GM10847 (cell line): Measurements from ENCODE around the gene AMBRA1.

ENCODE experiments used
- POLR2A ChIP-seq: IDR thresholded peaks from 2 replicates; pipeline ENCODE4 v1.6.1; 2011; ENCODE audit not compliant: insufficient read length; ENCODE audit errors: extremely low read depth

Gene AMBRA1, protein sequence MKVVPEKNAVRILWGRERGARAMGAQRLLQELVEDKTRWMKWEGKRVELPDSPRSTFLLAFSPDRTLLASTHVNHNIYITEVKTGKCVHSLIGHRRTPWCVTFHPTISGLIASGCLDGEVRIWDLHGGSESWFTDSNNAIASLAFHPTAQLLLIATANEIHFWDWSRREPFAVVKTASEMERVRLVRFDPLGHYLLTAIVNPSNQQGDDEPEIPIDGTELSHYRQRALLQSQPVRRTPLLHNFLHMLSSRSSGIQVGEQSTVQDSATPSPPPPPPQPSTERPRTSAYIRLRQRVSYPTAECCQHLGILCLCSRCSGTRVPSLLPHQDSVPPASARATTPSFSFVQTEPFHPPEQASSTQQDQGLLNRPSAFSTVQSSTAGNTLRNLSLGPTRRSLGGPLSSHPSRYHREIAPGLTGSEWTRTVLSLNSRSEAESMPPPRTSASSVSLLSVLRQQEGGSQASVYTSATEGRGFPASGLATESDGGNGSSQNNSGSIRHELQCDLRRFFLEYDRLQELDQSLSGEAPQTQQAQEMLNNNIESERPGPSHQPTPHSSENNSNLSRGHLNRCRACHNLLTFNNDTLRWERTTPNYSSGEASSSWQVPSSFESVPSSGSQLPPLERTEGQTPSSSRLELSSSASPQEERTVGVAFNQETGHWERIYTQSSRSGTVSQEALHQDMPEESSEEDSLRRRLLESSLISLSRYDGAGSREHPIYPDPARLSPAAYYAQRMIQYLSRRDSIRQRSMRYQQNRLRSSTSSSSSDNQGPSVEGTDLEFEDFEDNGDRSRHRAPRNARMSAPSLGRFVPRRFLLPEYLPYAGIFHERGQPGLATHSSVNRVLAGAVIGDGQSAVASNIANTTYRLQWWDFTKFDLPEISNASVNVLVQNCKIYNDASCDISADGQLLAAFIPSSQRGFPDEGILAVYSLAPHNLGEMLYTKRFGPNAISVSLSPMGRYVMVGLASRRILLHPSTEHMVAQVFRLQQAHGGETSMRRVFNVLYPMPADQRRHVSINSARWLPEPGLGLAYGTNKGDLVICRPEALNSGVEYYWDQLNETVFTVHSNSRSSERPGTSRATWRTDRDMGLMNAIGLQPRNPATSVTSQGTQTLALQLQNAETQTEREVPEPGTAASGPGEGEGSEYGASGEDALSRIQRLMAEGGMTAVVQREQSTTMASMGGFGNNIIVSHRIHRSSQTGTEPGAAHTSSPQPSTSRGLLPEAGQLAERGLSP (N-terminal part only)

DNA sequence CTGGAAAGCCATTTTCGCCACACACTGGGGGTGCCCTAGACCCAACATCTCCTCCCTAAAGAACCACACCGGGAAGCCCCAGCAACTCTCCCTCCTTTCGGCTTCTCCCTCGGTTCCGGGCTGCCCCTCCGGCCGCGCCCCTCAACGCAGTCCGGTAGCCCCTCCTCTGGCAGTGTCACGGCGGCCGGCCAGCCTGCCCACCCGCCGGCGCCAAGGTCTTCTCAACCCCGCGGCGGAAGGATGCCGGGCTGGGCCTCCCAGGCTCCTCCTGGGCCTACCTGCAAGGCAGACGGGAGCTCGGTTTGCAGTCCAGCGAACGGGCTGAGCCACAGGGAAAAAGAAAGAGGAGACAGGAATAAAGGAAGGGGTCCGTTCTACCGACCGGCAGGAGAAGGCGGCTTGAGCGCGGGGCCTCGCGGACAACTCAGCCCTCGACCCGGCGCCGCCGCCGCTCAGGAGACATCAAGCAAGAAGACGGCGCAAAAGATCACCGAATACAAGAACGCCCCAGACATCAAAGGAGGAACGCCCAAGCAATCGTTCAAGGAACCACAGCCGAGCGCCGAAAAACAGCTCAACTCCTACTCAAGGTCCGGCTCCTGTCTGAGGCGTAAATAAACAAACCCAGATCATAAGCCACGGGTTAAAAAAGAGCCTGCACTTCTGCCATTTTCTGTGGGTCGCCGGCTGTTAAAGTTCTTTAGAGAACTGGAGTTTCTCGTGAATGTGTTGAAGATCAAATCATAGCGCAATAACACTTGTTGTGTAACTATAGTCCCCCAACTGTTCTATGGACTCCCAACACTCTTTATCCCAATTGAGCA is at the start of gene AMBRA1:
AMBRA1 (minus strand) TSS at position 474 of the 824 bp plus-strand sequence. CDS start 45,643 bp downstream, outside the sequence.
- TF ChIP-seq POLR2A, result peak; percentile 32

- TF ChIP-seq POLR2A, result no peak
Observed at GRCh38 chr11:46643531-46643930, 49.7 kb upstream of the AMBRA1 start.

GRCh38 chr11:46642627-46643335 is 49.0 kb upstream of the AMBRA1 start:
- TF ChIP-seq POLR2A, result no peak

GRCh38 chr11:46641639-46642038 is 47.8 kb upstream of the AMBRA1 start:
- no peak for TF ChIP-seq POLR2A

DNA sequence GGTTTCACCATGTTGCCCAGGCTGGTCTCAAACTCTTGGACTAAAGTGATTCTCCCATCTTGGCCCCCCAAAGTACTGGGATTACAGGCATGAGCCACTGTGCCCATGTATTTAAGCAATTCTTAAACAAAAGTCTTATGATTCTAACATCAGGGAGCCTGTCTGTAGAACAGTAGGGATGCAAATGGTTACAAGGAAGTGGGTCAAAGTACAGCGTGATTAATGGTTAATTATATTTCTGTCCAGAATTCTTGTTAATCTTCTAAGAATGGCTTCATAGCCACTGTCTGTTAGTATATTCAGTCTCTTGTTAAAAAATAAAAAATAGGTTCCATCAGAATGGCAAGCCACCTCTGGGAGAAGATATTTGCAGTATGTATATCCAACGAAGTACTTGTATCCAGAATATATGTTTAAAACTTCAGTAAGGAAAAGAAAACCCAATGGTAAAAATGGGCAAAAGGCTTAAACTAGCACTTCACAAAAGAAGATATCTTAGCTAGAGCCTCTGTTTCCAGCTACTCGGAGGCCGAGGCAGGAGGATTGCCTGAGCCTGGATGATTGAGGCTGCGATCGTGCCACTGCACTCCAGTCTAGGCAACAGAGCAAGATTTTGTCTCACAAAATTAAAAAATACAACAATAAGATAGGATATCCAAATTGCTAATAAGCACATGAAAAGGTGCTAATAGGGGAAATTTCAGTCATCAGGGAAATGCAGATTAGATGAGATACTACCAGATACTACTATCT is 46.4 kb upstream of the AMBRA1 start:
- TF ChIP-seq POLR2A, result no peak

DNA sequence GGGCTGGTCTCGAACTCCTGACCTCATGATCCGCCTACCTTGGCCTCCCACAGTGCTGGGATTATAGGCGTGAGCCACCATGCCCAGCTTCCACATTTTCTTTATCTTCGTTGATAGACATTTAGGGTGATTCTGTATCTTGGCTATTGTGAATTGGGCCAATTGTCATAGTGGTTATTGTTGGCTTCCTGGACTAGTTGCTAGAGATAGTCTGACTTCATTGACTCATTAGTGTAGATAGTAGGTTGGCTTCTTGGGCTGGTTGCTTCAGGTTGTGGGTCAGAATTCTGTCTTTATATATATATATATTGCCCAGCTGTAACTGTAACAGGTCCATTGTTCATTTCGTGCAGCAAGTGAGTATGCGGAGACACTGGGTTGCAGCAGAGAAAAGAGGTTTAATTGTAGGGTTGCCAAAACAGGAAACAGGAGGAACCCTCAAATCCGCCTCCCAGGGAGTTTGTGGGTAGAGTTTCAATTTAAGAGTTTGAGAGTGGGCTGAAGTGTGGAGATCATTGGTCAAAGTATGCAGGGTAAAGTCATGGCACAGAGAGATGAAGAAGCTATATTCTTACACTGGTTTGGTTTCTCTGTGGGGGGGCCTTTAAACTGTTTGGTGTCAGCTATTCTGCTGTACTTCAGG is 45.5 kb upstream of the AMBRA1 start:
- TF ChIP-seq POLR2A, result no peak

- TF ChIP-seq POLR2A, result no peak
Observed at GRCh38 chr11:46637546-46637945, 43.7 kb upstream of the AMBRA1 start.

- no peak for TF ChIP-seq POLR2A
Observed at GRCh38 chr11:46635557-46636139, 41.8 kb upstream of the AMBRA1 start.

GRCh38 chr11:46633291-46634217 is 39.7 kb upstream of the AMBRA1 start:
- TF ChIP-seq POLR2A, result no peak

DNA sequence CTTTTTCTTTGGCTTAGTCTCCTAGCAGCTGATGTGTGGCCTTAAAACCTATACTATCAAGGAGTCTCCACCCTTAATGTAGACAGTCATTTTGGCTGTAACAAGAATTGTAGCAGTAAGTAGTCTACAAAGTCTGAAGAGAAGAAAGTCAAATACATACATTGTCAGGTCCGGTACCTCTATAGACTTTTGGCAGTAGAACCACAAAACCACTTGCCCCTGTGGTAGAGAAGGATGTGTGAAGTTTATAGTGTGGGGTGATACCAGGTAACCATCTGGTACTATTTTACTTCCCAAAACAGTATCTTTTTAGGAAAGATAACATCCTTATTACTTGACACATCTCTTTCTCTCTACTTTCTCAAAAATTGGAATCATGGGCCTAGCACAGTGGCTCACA is 38.7 kb upstream of the AMBRA1 start:
- no peak for TF ChIP-seq POLR2A

GRCh38 chr11:46631676-46632075 is 37.9 kb upstream of the AMBRA1 start:
- no peak for TF ChIP-seq POLR2A
